Measurements from ENCODE around the gene CENPQ. TPM values are rescaled to one million over a fixed set of nuclear protein-coding genes. Genes with fewer than 3 reads are reported as not detected.

The CENPQ gene
- total and polyA plus RNA-seq, 2 of the 13 experiments (the other 11 are each of a cell fraction or from before 2014, with no cell fraction given): 9.1 to 20.1 TPM

GRCh38 chr6:49514571-49515484 lies 51.7 kb downstream of the CENPQ start:
- CTCF ChIA-PET (ENCODE audit: low intra/inter-chr PET ratio, low total read pairs): no interaction called here
- BruUV-seq (replicated peaks): no TSS peak
- peak overlapping the region; percentile 62 for H3K27ac ChIP-seq (ENCODE audit: extremely low read length, insufficient read depth, low read length)
- POLR2A ChIA-PET: no interaction called here
- intact Hi-C loops (cut with micrococcal nuclease; ENCODE audit: unreplicated experiment) (no loop called here), in situ Hi-C loops (cut with HindIII; ENCODE audit: extremely low pct_ligation_motif_present, low pct_unique_long_range_greater_than_20kb) (no loop called here)
- ATAC-seq: peak; percentile 46; the same call in 2 of the 3 replicates
- no peak overlapping the region for H3K4me2 ChIP-seq (ENCODE audit: low read depth, low read length)
- no peaks in the 10 kb centered on the region for H4K20me1 ChIP-seq (ENCODE audit: insufficient read depth, low read length)
- no peak for FAIRE-seq
- no peak overlapping the region for H3K9ac ChIP-seq (ENCODE audit: insufficient read depth, low read depth, low read length)
- H3K27me3 ChIP-seq (ENCODE audit: control insufficient read depth in 1 of 2, insufficient read depth in 2 of 2, low read length in 2 of 2): no peaks in the 10 kb centered on the region
- no peaks in the 10 kb centered on the region for H3K9me3 ChIP-seq (ENCODE audit: low read length)
- no peak for DNase-seq (ENCODE audit: low spot score)
- peaks cover 44% of the 10 kb centered on the region for H3K4me1 ChIP-seq (ENCODE audit: insufficient read depth, low read length)
- WGBS (ENCODE audit: low lambda C conversion rate): 72% methylated on average over 8 of the region's 8 CpGs
- no peak overlapping the region for H3K4me3 ChIP-seq (replicated peaks in 1 of 3; ENCODE audit: insufficient read depth in 1 of 3, low read depth in 2 of 3, low read length in 3 of 3)
- no peaks in the 10 kb centered on the region for H3K79me2 ChIP-seq (ENCODE audit: insufficient read depth, low read length)
- H3K36me3 ChIP-seq (replicated peaks in 1 of 2; ENCODE audit: control insufficient read depth in 1 of 2, insufficient read depth in 2 of 2, low read length in 2 of 2): no peaks in the 10 kb centered on the region
- H2AFZ ChIP-seq (ENCODE audit: low read length): no peak overlapping the region
- no peak for TF ChIP-seq ZNF34 (CRISPR knock-in tag; IDR thresholded peaks at IDR 0.05; ENCODE audit: borderline replicate concordance)
- TF ChIP-seq USF2 (IDR thresholded peaks at IDR 0.05; ENCODE audit: low read depth, low read length): no peak
- no peak for TF ChIP-seq USF2 (CRISPR knock-in tag; IDR thresholded peaks at IDR 0.05; ENCODE audit: borderline replicate concordance)
- peak; percentile 42; the same call in 1 of the 2 replicates for TF ChIP-seq ZMYM3 (CRISPR knock-in tag; IDR thresholded peaks at IDR 0.05)
- TF ChIP-seq ZNF737 (CRISPR knock-in tag; IDR thresholded peaks at IDR 0.05; ENCODE audit: borderline replicate concordance): no peak
- no peak for TF ChIP-seq DR1 (CRISPR knock-in tag; IDR thresholded peaks at IDR 0.05)
- TF ChIP-seq HNF4A (CRISPR knock-in tag; IDR thresholded peaks at IDR 0.05): peak; percentile 50
- 0 out of 2 replicates have a peak, but pooled peaks have one; percentile 30 for TF ChIP-seq ZMYM2 (CRISPR knock-in tag; IDR thresholded peaks at IDR 0.05)
- TF ChIP-seq RFX1 (IDR thresholded peaks at IDR 0.05): no peak
- peak; percentile 64; the same call in 1 of the 2 replicates for TF ChIP-seq POGZ (CRISPR knock-in tag; IDR thresholded peaks at IDR 0.05)
- no peak for TF ChIP-seq ETS1 (CRISPR knock-in tag; IDR thresholded peaks at IDR 0.05)
- TF ChIP-seq KLF16 (CRISPR knock-in tag; IDR thresholded peaks at IDR 0.05): no peak
- TF ChIP-seq TSC22D2 (CRISPR knock-in tag; IDR thresholded peaks at IDR 0.05; ENCODE audit: borderline replicate concordance): no peak
- TF ChIP-seq ZNF230 (CRISPR knock-in tag; IDR thresholded peaks at IDR 0.05): no peak
- no peak for TF ChIP-seq SMARCC2 (IDR thresholded peaks at IDR 0.05)
- peak; percentile 60; the same call in 1 of the 2 replicates for TF ChIP-seq ZNF770 (CRISPR knock-in tag; IDR thresholded peaks at IDR 0.05)
- no peak for TF ChIP-seq NFATC3 (CRISPR knock-in tag; IDR thresholded peaks at IDR 0.05)
- no peak for TF ChIP-seq PHF8 (CRISPR knock-in tag; IDR thresholded peaks at IDR 0.05)
- TF ChIP-seq KAT8 (CRISPR knock-in tag; IDR thresholded peaks at IDR 0.05): no peak
